Fibroblast of lung (primary cell): ENCODE results near the gene RSRP1. TPM values are rescaled to one million over a fixed set of nuclear protein-coding genes. Genes with fewer than 3 reads are reported as not detected.

Experiments used
- DNase-seq, 2 donors: peaks; one replicate each; pipeline versions ENCODE4 v3.0.0 to v3.0.0-alpha.2; 2010; ENCODE audit warnings: low read depth in 2 of 2
- H2AFZ ChIP-seq: 2 replicates; pipeline ENCODE4 v1.5.1; 2012; ENCODE audit warnings: low read length, control low read depth, inconsistent platforms
- H3K27ac ChIP-seq: 2 replicates; pipeline ENCODE4 v1.5.1; 2011; ENCODE audit warnings: low read length, control low read depth; ENCODE audit not compliant: insufficient read depth
- H3K27me3 ChIP-seq: 2 replicates; pipeline ENCODE4 v1.5.1; 2011; ENCODE audit warnings: mild to moderate bottlenecking, low read length; ENCODE audit not compliant: control insufficient read depth, insufficient read depth
- H3K36me3 ChIP-seq: 2 replicates; pipeline ENCODE4 v1.5.1; 2011; ENCODE audit warnings: low read length; ENCODE audit not compliant: control insufficient read depth, insufficient read depth
- H3K4me1 ChIP-seq: 2 replicates; pipeline ENCODE4 v1.5.1; 2011; ENCODE audit warnings: low read length; ENCODE audit not compliant: control insufficient read depth, insufficient read depth; ENCODE audit errors: extremely low read depth
- H3K4me2 ChIP-seq: 2 replicates; pipeline ENCODE4 v1.5.1; 2011; ENCODE audit warnings: low read length, control low read depth; ENCODE audit not compliant: insufficient read depth; ENCODE audit errors: extremely low read depth
- H3K4me3 ChIP-seq, 4 experiments: fragments of 200-600 bp in 1 of 4; sonication (generic) in 1 of 4; replicated peaks in 1 of 4; 2 replicates each; pipeline ENCODE4 v1.5.1; 2011 to 2016; ENCODE audit warnings: low read length in 4 of 4, low read depth in 3 of 4, mild to moderate bottlenecking in 3 of 4, control low read depth in 2 of 4, inconsistent platforms in 1 of 4, mixed read lengths in 1 of 4; ENCODE audit not compliant: insufficient read depth in 1 of 4; ENCODE audit errors: control extremely low read depth in 1 of 4
- H3K79me2 ChIP-seq: 2 replicates; pipeline ENCODE4 v1.5.1; 2012; ENCODE audit warnings: mild to moderate bottlenecking, low read length, inconsistent platforms; ENCODE audit not compliant: control insufficient read depth, insufficient read depth
- H3K9ac ChIP-seq: 2 replicates; pipeline ENCODE4 v1.5.1; 2011; ENCODE audit warnings: mild to moderate bottlenecking, low read length, control low read depth; ENCODE audit not compliant: insufficient read depth
- H3K9me3 ChIP-seq: 2 replicates; pipeline ENCODE4 v1.5.1; 2012; ENCODE audit warnings: low read depth, low read length; ENCODE audit not compliant: control insufficient read depth, insufficient read depth
- H4K20me1 ChIP-seq: 2 replicates; pipeline ENCODE4 v1.5.1; 2011; ENCODE audit warnings: low read length; ENCODE audit not compliant: control insufficient read depth, insufficient read depth; ENCODE audit errors: extremely low read depth
- CTCF ChIP-seq, 2 donors: IDR thresholded peaks in 1 of 2; conservative IDR thresholded peaks in 1 of 2; 1 replicate in 1 of 2; 2 replicates in 1 of 2; pipeline ENCODE4 v1.5.1; 2011 to 2012; ENCODE audit warnings: low read length in 2 of 2, control low read depth in 1 of 2, inconsistent platforms in 1 of 2, low read depth in 1 of 2, mild to moderate bottlenecking in 1 of 2
- EZH2 ChIP-seq: IDR thresholded peaks from 2 replicates; pipeline ENCODE4 v1.5.1; 2012; ENCODE audit warnings: low read length, control low read depth, mild to moderate bottlenecking; ENCODE audit errors: missing control alignments
- polyA plus RNA-seq, 2 donors: library from polyadenylated mRNA; depleted of rRNA in 1 of 2; stranded (reverse) in 1 of 2; unstranded in 1 of 2; fragments of >200 nt; gene quantifications; 2 replicates each; pipeline ENCODE4 v1.2.1, GENCODE V29; 2011 to 2012; ENCODE audit warnings: missing spikeins in 1 of 2
- total RNA-seq: library from RNA; depleted of rRNA; stranded (reverse); fragments of >200 nt; gene quantifications from 2 replicates; pipeline ENCODE4 v1.2.1, GENCODE V29; 2014

The RSRP1 gene
- total and polyA plus RNA-seq, 2 donors (not counting 1 experiment from before 2014, with no cell fraction given), result 37.9 to 123 TPM

GRCh38 chr1:25232027-25232865, 15.0 kb downstream of the RSRP1 start, which contains the start of gene SYF2:
Gene SYF2, minus strand, starts transcription at chr1:25232502. Its CDS starts 35 bp downstream, at chr1:25232467.
- TF ChIP-seq CTCF (conservative IDR thresholded peaks at IDR 0.05 in 1 of 2, IDR thresholded peaks at IDR 0.05 in 1 of 2; ENCODE audit: low read depth in 1 of 2, low read length in 2 of 2) (no peak), EZH2 (no peak)
- Histone ChIP-seq H3K4me2 (peak within 1 kb of the TSS; percentile 94), H3K27ac (peak within 1 kb of the TSS; percentile 98), H3K36me3 (peaks cover 3% of the 10 kb centered on the region), H3K9ac (peak within 1 kb of the TSS; percentile 74), H2AFZ (peak within 1 kb of the TSS; percentile 84), H4K20me1 (no peaks in the 10 kb centered on the region), H3K9me3 (no peaks in the 10 kb centered on the region), H3K4me1 (peaks cover 9% of the 10 kb centered on the region), H3K27me3 (no peaks in the 10 kb centered on the region), H3K4me3 (peak within 1 kb of the TSS; percentile 60 to 99 (median 84)), H3K79me2 (peaks cover 27% of the 10 kb centered on the region)
- peak; percentile 93 to 94 for DNase-seq

DNA sequence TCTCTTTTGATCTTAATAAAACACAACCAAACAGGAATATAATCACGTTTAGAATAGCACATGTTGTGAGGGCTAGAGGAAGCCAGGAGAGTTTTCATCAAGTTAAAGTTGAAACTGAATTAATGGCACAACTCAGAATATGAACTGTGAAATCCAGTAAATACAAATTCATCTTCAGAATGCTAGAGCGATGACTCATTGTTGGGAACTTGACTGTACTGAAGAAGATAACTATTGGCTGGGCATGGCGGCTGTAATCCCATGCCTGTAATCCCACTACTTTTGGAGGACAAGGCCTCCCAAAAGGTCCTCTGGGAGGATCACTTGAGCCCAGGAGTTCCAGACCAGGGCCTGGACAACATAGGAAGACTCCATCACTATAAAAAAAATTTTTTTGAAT, 23.8 kb downstream of the RSRP1 start:
- Histone ChIP-seq H3K79me2 (no peaks in the 10 kb centered on the region), H3K9me3 (no peaks in the 10 kb centered on the region), H3K9ac (no peak overlapping the region), H3K4me3 (no peak overlapping the region), H3K4me1 (no peaks in the 10 kb centered on the region), H4K20me1 (no peaks in the 10 kb centered on the region), H3K36me3 (peaks cover 8% of the 10 kb centered on the region), H3K27ac (no peak overlapping the region), H2AFZ (no peak overlapping the region), H3K4me2 (no peak overlapping the region), H3K27me3 (no peaks in the 10 kb centered on the region)
- peak; percentile 19 to 42 for DNase-seq
- TF ChIP-seq EZH2, result no peak
- TF ChIP-seq CTCF (conservative IDR thresholded peaks at IDR 0.05 in 1 of 2, IDR thresholded peaks at IDR 0.05 in 1 of 2; ENCODE audit: low read depth in 1 of 2, low read length in 2 of 2), result no peak

- Histone ChIP-seq H4K20me1 (no peaks in the 10 kb centered on the region), H3K4me2 (no peak overlapping the region), H3K27me3 (no peaks in the 10 kb centered on the region), H2AFZ (no peak overlapping the region), H3K36me3 (peaks cover 8% of the 10 kb centered on the region), H3K9me3 (no peaks in the 10 kb centered on the region), H3K79me2 (no peaks in the 10 kb centered on the region), H3K9ac (no peak overlapping the region), H3K4me1 (no peaks in the 10 kb centered on the region), H3K27ac (no peak overlapping the region), H3K4me3 (no peak overlapping the region)
- DNase-seq, result no peak
- no peak for TF ChIP-seq CTCF (conservative IDR thresholded peaks at IDR 0.05 in 1 of 2, IDR thresholded peaks at IDR 0.05 in 1 of 2; ENCODE audit: low read depth in 1 of 2, low read length in 2 of 2)
Measured at GRCh38 chr1:25222606-25223005, 24.6 kb downstream of the RSRP1 start.
